Chondrocyte (in vitro differentiated cells): Measurements from ENCODE around the gene MAN2C1. TPM values are rescaled to one million over a fixed set of nuclear protein-coding genes. Genes with fewer than 3 reads are reported as not detected.

Experiments
- DNase-seq: peaks from one replicate; pipeline ENCODE4 v3.0.0; 2021; ENCODE audit warnings: mixed read lengths, low spot score
- H3K27ac Mint-ChIP-seq: one replicate; pipeline ENCODE4 v1.8.0; 2021; ENCODE audit warnings: mild to moderate bottlenecking, moderate library complexity, mixed read lengths; ENCODE audit not compliant: unreplicated experiment
- H3K27me3 Mint-ChIP-seq: 2 replicates; pipeline ENCODE4 v1.8.0; 2021; ENCODE audit warnings: low read depth, mixed read lengths
- H3K36me3 Mint-ChIP-seq: 2 replicates; pipeline ENCODE4 v1.8.0; 2021; ENCODE audit warnings: low read depth, mixed read lengths
- H3K4me1 Mint-ChIP-seq: 2 replicates; pipeline ENCODE4 v1.8.0; 2021; ENCODE audit warnings: low read depth, mild to moderate bottlenecking, mixed read lengths
- H3K4me3 Mint-ChIP-seq: one replicate; pipeline ENCODE4 v1.8.0; 2021; ENCODE audit warnings: mild to moderate bottlenecking, moderate library complexity, mixed read lengths; ENCODE audit not compliant: unreplicated experiment
- H3K9me3 Mint-ChIP-seq: 2 replicates; pipeline ENCODE4 v1.8.0; 2021; ENCODE audit warnings: low read depth, mixed read lengths
- CTCF ChIP-seq: fragments of 200-600 bp; sonication (generic); IDR thresholded peaks from 2 replicates; pipeline ENCODE4 v1.5.0; 2021; ENCODE audit warnings: antibody characterized with exemption, mild to moderate bottlenecking, moderate library complexity
- total RNA-seq: library from RNA; stranded (reverse); gene quantifications from 3 replicates; pipeline ENCODE4 v1.2.1, GENCODE V29; 2021

Gene MAN2C1
- total RNA-seq, 1 donor from 2014 or later: 109 TPM

DNA sequence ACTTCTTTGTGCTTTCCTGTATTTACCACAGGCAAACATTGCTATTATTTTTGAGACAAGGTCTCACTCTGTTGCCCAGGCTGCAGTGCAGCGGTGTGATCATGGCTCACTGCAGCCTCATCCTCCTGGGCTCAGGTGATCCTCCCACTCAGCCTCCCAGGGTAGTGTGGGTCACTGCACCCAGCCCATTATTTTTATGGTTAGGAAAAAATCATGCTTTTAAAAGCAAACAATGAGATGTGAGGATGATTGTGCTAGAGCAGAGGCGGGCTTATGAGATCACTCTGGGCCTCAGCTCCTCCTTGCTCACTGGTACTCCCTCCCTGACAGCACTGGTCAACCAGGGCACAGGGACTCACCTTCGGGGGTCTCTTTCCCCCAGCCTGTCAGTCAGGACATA, 2.2 kb downstream of the MAN2C1 start:
- H3K36me3 Mint-ChIP-seq: peaks cover 3% of the 10 kb centered on the region
- TF ChIP-seq CTCF: no peak

DNA sequence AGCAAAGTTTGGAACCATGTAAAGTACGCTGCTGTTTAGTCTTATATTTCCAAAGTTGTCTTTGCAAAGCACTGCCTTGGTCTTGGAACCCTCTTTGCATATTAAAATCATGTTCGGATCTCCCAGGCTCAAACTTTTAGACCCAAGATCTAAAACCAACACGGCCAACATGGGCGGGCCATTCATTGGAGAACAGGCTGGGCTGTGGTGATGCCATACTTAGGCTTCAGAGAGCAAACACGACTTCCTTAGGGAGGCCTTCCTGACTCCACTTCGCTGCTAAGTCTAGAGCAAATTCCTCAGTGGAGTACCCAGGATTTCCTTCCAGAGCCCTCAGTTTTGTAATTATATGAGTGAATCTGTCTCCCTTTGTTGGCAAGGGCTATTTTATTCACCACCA, 3.5 kb downstream of the MAN2C1 start:
- Mint-ChIP-seq H3K9me3 (no peaks in the 10 kb centered on the region), H3K4me1 (peaks cover 21% of the 10 kb centered on the region), H3K27ac (no peak overlapping the region), H3K4me3 (no peak overlapping the region), H3K27me3 (no peaks in the 10 kb centered on the region), H3K36me3 (peaks cover 3% of the 10 kb centered on the region)
- no peak for TF ChIP-seq CTCF
- no peak for DNase-seq

More for the DNA sequence above, 2.2 kb downstream of the MAN2C1 start:
- H3K4me1 Mint-ChIP-seq: peaks cover 23% of the 10 kb centered on the region
- H3K9me3 Mint-ChIP-seq: no peaks in the 10 kb centered on the region
- H3K27me3 Mint-ChIP-seq: no peaks in the 10 kb centered on the region
- H3K4me3 Mint-ChIP-seq: no peak overlapping the region
- no peak overlapping the region for H3K27ac Mint-ChIP-seq
- no peak for DNase-seq

GRCh38 chr15:75363786-75364185, 4.6 kb downstream of the MAN2C1 start:
- no peak for TF ChIP-seq CTCF
- Mint-ChIP-seq H3K9me3 (no peaks in the 10 kb centered on the region), H3K36me3 (peaks cover 6% of the 10 kb centered on the region), H3K4me1 (peaks cover 10% of the 10 kb centered on the region), H3K27me3 (no peaks in the 10 kb centered on the region), H3K27ac (no peak overlapping the region), H3K4me3 (no peak overlapping the region)
- DNase-seq: no peak

DNA sequence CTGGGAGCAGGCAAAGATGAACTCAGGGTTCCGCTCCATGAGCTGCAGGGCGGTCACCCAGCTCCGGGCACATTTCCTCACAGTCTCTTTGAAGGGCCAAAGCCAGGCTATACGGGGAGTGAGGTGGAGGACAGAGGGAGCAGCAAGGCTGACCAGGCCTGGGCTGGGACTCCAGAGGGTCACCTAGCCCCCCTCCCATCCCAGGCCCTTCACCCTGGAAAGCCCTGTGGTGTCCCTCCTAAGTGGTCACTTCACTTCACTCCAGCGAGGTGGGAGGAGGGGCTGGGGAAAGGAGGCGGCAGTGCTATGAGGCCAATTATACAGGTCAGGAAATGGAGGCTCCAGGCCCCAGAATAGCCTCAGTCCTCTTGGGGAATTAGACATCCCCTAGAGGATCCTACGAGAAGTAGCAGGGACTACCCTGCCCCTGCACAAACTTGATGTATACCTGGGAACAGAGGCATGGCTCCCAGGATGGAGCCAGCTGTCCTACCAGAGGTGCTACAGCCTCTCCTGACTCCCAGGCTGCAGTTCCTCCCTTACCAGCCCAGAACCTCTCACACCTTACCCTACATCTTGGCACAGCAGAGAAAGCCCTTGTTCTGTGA, 5.7 kb downstream of the MAN2C1 start:
- H3K4me1 Mint-ChIP-seq: peaks cover 9% of the 10 kb centered on the region
- no peaks in the 10 kb centered on the region for H3K27me3 Mint-ChIP-seq
- no peak overlapping the region for H3K27ac Mint-ChIP-seq
- H3K36me3 Mint-ChIP-seq: peaks cover 7% of the 10 kb centered on the region
- no peak for DNase-seq
- no peaks in the 10 kb centered on the region for H3K9me3 Mint-ChIP-seq
- no peak overlapping the region for H3K4me3 Mint-ChIP-seq
- TF ChIP-seq CTCF: no peak

DNA sequence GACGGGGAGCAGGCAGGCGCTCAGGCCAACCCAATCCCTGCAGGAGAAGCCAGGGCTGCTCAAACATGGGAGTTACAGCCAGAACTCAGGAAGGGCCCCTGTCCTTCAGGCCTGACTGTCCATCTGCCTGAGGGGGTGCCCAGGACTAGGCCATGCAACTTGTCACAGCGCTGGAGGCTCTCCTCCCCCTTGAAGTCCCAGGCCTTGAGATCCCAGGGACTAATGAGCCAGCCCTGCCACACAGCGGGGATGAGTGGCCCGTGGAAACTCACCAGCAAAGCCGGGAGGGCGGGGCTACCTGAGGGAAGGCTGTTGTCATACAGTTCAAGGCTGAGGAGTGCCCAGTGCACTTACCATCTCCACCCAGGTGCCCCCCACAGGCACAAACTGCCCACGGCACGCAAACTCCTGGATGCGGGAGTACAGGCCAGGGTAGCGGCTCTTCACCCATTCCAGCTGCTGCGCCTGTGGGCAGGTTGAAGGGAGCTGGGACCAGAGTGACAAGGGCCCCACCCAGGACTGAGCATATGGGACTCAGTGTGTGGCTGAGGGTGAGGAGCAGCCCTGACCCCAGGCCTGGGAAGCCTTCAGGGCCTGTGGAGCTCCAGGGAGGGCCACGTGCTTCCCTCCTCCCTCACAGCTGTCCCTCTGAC, 6.3 kb downstream of the MAN2C1 start:
- H3K27me3 Mint-ChIP-seq: no peaks in the 10 kb centered on the region
- H3K27ac Mint-ChIP-seq: no peak overlapping the region
- H3K36me3 Mint-ChIP-seq: peaks cover 7% of the 10 kb centered on the region

More for the DNA sequence above, 6.3 kb downstream of the MAN2C1 start:
- Mint-ChIP-seq H3K4me3 (no peak overlapping the region), H3K9me3 (no peaks in the 10 kb centered on the region), H3K4me1 (peaks cover 4% of the 10 kb centered on the region)
- no peak for TF ChIP-seq CTCF
- no peak for DNase-seq
